ENCODE data around the gene MRPS12.

DNA sequence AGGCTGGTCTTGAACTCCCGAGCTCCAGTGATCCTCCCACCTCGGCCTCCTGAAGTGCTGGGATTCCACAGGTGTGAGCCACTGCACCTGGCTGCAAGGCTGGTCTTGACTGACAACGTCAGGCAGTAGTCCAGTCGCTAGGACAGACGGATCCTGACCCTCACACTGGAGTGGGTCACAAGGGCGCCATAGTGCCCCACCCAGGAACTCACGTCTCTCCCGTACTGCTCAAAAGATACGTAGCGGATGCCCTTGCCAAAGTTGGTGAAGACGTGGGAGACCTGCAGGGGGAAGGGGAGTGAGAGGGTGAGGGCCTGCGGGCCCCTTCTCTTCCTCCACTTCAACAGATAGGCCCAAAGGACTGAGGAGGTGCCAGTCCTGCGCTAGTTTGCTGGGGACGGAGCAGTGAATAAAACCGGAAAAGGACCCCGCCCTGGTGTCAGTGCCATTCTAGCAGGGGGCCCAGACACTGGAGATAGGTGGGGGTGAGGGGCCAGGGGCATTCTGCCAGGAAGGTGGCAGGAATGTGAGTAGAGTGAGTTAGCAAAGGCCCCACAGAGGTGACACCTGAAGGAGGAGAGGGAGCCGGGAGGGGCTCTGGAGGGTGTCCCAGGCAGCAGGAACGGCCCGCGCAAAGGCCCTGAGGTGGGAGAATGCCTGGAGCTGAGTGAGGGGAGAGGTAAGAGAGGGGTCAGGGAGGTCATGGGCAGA, 11.9 kb downstream of the MRPS12 start:
- TF ChIP-seq GATA2 (IDR thresholded peaks at IDR 0.05; ENCODE audit: low read depth, low read length) (no peak), GATA3 (IDR thresholded peaks at IDR 0.05; ENCODE audit: low read depth, low read length) (no peak)
